ENCODE data around the gene PRRX1.

PRRX1 gene

GRCh38 chr1:170700842-170701615 is 37.1 kb downstream of the PRRX1 start:
- no peak for DNase-seq (ENCODE audit: low spot score)
- TF ChIP-seq, protein P1, sequence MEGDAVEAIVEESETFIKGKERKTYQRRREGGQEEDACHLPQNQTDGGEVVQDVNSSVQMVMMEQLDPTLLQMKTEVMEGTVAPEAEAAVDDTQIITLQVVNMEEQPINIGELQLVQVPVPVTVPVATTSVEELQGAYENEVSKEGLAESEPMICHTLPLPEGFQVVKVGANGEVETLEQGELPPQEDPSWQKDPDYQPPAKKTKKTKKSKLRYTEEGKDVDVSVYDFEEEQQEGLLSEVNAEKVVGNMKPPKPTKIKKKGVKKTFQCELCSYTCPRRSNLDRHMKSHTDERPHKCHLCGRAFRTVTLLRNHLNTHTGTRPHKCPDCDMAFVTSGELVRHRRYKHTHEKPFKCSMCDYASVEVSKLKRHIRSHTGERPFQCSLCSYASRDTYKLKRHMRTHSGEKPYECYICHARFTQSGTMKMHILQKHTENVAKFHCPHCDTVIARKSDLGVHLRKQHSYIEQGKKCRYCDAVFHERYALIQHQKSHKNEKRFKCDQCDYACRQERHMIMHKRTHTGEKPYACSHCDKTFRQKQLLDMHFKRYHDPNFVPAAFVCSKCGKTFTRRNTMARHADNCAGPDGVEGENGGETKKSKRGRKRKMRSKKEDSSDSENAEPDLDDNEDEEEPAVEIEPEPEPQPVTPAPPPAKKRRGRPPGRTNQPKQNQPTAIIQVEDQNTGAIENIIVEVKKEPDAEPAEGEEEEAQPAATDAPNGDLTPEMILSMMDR (IDR thresholded peaks at IDR 0.05; ENCODE audit: extremely low read depth, insufficient read depth, missing control alignments) = no peak
- in situ Hi-C loops (cut with MboI; ENCODE audit: low pct_unique_long_range_greater_than_20kb, low sequenced_read_pairs, unreplicated experiment) = no loop called here

DNA sequence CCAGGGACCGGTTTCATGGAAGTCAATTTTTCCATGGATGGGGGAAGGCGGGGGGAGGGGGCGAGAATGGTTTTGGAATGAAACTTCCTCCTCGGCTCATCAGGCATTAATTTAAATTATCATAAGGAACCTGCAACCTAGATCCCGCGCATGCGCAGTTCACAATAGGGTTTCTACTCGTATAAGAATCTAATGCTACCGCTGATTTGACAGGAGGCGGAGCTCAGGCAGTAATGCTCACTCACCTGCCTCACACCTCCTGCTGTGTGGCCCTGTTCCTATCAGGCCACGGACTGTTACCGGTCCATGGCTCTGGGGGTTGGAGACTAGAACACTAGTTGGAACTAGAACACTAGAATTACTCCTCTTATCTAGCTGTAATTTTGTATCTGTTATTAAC is 38.0 kb downstream of the PRRX1 start:
- TF ChIP-seq, protein P1 (IDR thresholded peaks at IDR 0.05; ENCODE audit: extremely low read depth, insufficient read depth, missing control alignments) = no peak
- in situ Hi-C loops (cut with MboI; ENCODE audit: low pct_unique_long_range_greater_than_20kb, low sequenced_read_pairs, unreplicated experiment) = no loop called here
- no peak for DNase-seq (ENCODE audit: low spot score)

- DNase-seq (ENCODE audit: low spot score) = no peak
- TF ChIP-seq, protein P1 (IDR thresholded peaks at IDR 0.05; ENCODE audit: extremely low read depth, insufficient read depth, missing control alignments) = no peak
- in situ Hi-C loops (cut with MboI; ENCODE audit: low pct_unique_long_range_greater_than_20kb, low sequenced_read_pairs, unreplicated experiment) = no loop called here
Observed at GRCh38 chr1:170703591-170703990, 39.7 kb downstream of the PRRX1 start.

DNA sequence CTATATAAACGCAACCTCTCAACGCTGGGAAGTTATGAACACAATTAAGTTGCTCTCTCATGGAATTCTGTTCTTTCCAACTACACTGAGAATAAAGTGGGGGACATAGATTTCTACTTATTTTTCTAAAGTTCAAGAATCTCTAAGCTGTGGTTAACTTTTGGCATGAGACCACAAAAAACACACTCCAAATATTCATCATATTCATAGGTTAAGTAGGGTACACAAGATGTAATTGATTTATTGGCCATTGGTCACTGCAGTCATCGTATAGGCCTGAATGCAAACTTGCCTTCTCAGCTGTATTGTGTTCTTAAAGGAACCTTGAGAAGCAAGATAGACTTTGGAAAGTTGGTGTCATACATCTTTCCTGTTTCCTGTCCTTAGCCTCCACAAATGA is 40.3 kb downstream of the PRRX1 start:
- TF ChIP-seq, protein P1 (IDR thresholded peaks at IDR 0.05; ENCODE audit: extremely low read depth, insufficient read depth, missing control alignments) = no peak
- no peak for DNase-seq (ENCODE audit: low spot score)
- in situ Hi-C loops (cut with MboI; ENCODE audit: low pct_unique_long_range_greater_than_20kb, low sequenced_read_pairs, unreplicated experiment) = no loop called here

DNA sequence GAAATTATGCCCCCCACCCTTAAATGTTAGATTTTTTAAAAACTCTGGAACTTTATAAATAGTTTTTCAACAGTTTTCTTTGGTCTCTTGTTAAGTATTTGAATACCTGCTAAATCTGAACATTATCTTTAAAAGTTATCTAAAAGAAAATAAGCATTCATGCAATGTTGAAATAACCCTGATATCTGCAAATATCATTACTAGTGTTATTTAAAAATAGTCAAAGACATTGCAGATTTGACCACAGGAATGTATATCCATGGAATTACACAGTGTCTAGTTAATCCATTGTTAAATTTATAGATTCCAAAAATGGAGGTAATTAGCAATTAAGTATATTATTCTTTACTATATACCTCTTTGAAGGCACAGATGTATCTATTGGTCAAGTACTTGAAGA is 42.0 kb downstream of the PRRX1 start:
- TF ChIP-seq, protein P1 (IDR thresholded peaks at IDR 0.05; ENCODE audit: extremely low read depth, insufficient read depth, missing control alignments) = no peak
- DNase-seq (ENCODE audit: low spot score) = no peak
- in situ Hi-C loops (cut with MboI; ENCODE audit: low pct_unique_long_range_greater_than_20kb, low sequenced_read_pairs, unreplicated experiment) = no loop called here

DNA sequence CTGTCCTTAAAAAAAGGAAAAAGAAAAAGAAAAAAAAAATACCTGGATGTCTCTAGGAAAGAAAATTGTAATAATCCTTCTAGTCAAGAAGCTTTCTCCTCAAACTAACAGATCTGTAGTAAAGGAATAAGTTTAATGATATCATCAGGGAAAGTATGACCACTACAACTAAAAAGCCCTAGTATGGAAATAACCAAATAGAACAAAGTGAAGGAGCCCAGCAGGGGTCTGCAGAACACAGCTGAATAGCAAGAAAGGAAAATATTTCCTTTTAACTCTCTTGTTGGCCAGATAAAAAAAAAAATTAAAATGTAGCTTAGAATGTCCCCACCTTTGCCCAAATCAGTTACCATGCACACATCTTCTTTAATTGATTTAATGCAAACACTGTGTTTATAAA is 43.2 kb downstream of the PRRX1 start:
- DNase-seq (ENCODE audit: low spot score) = no peak
- TF ChIP-seq, protein P1 (IDR thresholded peaks at IDR 0.05; ENCODE audit: extremely low read depth, insufficient read depth, missing control alignments) = no peak
- in situ Hi-C loops (cut with MboI; ENCODE audit: low pct_unique_long_range_greater_than_20kb, low sequenced_read_pairs, unreplicated experiment) = no loop called here

Data from GM13977 (cell line).